Measurements from ENCODE around the gene TENM3. TPM values are rescaled to one million over a fixed set of nuclear protein-coding genes. Genes with fewer than 3 reads are reported as not detected.

The TENM3 gene
- polyA plus RNA-seq, 2 donors = 0.20 to 0.39 TPM

DNA sequence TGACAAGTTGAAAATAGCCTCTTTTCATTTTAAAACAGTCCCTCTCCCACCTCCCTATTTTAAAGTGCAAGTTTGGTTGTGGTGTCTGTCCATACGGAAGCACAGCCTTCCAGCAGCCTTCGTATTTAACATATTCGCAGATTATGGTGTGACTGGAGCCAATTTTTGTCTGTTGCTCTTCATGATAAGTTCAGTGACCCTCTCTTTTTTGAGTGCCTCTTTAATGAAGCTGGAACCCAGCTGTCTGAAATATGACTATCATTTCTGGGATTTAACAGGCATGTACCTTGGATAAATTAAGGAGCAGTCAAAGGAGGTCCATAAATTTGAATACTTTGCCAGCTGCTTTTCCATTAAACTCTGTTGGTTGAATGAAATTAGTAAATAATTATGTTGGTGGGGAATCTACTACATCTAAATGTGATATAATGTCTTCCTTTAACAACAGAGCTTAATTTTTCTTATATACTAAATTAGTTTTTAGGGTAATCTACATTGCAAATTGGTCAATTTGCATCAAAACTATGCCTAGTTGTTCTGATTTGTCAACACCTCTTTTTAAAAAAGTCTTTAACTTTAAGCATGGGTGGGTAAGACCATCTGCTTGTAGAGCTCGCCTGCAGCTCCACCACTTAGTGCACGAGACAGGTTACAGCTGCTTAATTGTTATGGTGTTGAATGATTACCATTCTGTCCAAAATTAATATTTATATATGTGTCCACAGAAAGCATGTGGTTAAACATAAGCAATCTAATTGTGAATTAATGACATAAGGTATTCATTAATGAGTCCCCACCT lies 457.4 kb downstream of the TENM3 start:
- no peaks in the 10 kb centered on the region for H3K9me3 ChIP-seq (ENCODE audit: control insufficient read depth in 2 of 2, insufficient read depth in 1 of 2, low read depth in 1 of 2, low read length in 1 of 2)
- H3K4me3 ChIP-seq (ENCODE audit: low read depth in 1 of 2, low read length in 2 of 2) = no peak overlapping the region
- H3K36me3 ChIP-seq (ENCODE audit: control insufficient read depth in 2 of 2, insufficient read depth in 2 of 2, low read length in 1 of 2) = no peaks in the 10 kb centered on the region
- peaks cover 0 to 2% of the 10 kb centered on the region in 2 donors for H3K27me3 ChIP-seq (ENCODE audit: control insufficient read depth in 1 of 2, insufficient read depth in 2 of 2, low read length in 2 of 2)
- no peak overlapping the region for H3K27ac ChIP-seq (ENCODE audit: low read depth in 2 of 2, low read length in 1 of 2)
- 84 to 87% methylated on average over 5 of the region's 5 CpGs for WGBS, 2 donors
- no peaks in the 10 kb centered on the region for H3K4me1 ChIP-seq (ENCODE audit: control insufficient read depth in 2 of 2, insufficient read depth in 2 of 2, low read length in 1 of 2)

DNA sequence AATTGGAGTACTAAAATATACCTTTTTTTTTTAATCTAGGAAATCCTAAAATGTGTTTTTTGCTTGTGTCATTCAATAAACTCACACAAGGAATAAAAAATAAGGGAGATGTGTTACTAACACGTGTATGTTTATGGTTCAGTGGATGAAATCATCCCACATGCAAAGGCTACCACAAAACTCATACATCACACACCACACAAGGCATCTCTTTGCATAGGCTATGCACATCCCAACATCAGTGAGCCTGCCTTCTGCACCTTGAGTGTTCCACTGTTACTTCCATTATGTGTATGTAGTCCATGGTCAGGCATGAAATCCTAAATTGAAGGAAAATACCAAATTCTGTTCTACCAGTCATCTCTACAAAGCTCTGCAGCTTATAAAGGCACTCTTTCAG lies 460.9 kb downstream of the TENM3 start:
- H3K27ac ChIP-seq (ENCODE audit: low read depth in 2 of 2, low read length in 1 of 2) = no peak overlapping the region
- no peaks in the 10 kb centered on the region for H3K36me3 ChIP-seq (ENCODE audit: control insufficient read depth in 2 of 2, insufficient read depth in 2 of 2, low read length in 1 of 2)
- no peaks in the 10 kb centered on the region for H3K9me3 ChIP-seq (ENCODE audit: control insufficient read depth in 2 of 2, insufficient read depth in 1 of 2, low read depth in 1 of 2, low read length in 1 of 2)
- H3K4me3 ChIP-seq (ENCODE audit: low read depth in 1 of 2, low read length in 2 of 2) = no peak overlapping the region
- WGBS, 2 donors = 49 to 67% methylated on average over 1 of the region's 1 CpG
- peaks cover 0 to 2% of the 10 kb centered on the region in 2 donors for H3K27me3 ChIP-seq (ENCODE audit: control insufficient read depth in 1 of 2, insufficient read depth in 2 of 2, low read length in 2 of 2)
- no peaks in the 10 kb centered on the region for H3K4me1 ChIP-seq (ENCODE audit: control insufficient read depth in 2 of 2, insufficient read depth in 2 of 2, low read length in 1 of 2)

DNA sequence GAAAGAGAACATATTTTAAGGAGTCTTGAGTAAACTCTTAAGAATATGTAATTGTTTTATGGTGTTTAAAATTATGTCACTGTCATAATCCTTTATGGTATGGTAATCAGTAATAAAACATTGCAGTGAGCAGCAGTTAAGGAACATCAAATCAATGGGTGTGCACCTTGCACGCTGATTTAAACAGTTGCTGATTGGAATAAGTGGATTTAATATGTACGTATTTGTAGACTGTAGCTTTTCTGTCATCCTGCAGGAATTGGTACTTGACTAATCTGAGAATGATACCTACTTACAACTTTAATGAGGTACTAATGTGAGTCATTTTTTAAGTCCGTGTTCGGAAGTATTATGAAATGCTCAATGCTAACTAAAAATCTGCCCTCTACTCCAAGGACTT lies 461.7 kb downstream of the TENM3 start:
- WGBS, 2 donors = 89 to 95% methylated on average over 4 of the region's 4 CpGs
- Histone ChIP-seq H3K4me1 (ENCODE audit: control insufficient read depth in 2 of 2, insufficient read depth in 2 of 2, low read length in 1 of 2) (no peaks in the 10 kb centered on the region), H3K4me3 (ENCODE audit: low read depth in 1 of 2, low read length in 2 of 2) (no peak overlapping the region), H3K27ac (ENCODE audit: low read depth in 2 of 2, low read length in 1 of 2) (no peak overlapping the region), H3K36me3 (ENCODE audit: control insufficient read depth in 2 of 2, insufficient read depth in 2 of 2, low read length in 1 of 2) (no peaks in the 10 kb centered on the region), H3K9me3 (ENCODE audit: control insufficient read depth in 2 of 2, insufficient read depth in 1 of 2, low read depth in 1 of 2, low read length in 1 of 2) (no peaks in the 10 kb centered on the region), H3K27me3 (ENCODE audit: control insufficient read depth in 1 of 2, insufficient read depth in 2 of 2, low read length in 2 of 2) (peaks cover 0 to 2% of the 10 kb centered on the region in 2 donors)

DNA sequence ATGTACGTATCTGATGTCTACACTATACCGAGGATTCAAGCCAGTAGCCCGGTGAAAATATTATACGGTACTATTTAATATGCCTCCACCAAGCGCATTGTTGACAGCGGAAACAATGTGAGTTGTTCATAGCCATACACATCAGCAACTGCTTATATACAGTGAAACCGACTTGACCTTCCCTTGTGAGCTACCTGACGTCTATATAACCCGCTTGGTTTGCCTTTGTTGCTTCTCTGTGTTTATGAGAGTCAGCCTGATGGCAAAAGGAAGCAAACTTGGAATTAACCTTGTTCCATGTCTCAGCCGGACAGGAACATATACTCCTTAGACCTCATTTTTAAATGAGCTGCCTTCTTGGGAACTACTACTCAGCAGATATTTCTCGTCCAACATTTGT lies 462.2 kb downstream of the TENM3 start:
- H3K27ac ChIP-seq (ENCODE audit: low read depth in 2 of 2, low read length in 1 of 2) = no peak overlapping the region
- peaks cover 0 to 2% of the 10 kb centered on the region in 2 donors for H3K27me3 ChIP-seq (ENCODE audit: control insufficient read depth in 1 of 2, insufficient read depth in 2 of 2, low read length in 2 of 2)
- no peaks in the 10 kb centered on the region for H3K9me3 ChIP-seq (ENCODE audit: control insufficient read depth in 2 of 2, insufficient read depth in 1 of 2, low read depth in 1 of 2, low read length in 1 of 2)
- no peak overlapping the region for H3K4me3 ChIP-seq (ENCODE audit: low read depth in 1 of 2, low read length in 2 of 2)
- WGBS, 2 donors = 91 to 95% methylated on average over 11 of the region's 11 CpGs
- H3K36me3 ChIP-seq (ENCODE audit: control insufficient read depth in 2 of 2, insufficient read depth in 2 of 2, low read length in 1 of 2) = no peaks in the 10 kb centered on the region
- no peaks in the 10 kb centered on the region for H3K4me1 ChIP-seq (ENCODE audit: control insufficient read depth in 2 of 2, insufficient read depth in 2 of 2, low read length in 1 of 2)

DNA sequence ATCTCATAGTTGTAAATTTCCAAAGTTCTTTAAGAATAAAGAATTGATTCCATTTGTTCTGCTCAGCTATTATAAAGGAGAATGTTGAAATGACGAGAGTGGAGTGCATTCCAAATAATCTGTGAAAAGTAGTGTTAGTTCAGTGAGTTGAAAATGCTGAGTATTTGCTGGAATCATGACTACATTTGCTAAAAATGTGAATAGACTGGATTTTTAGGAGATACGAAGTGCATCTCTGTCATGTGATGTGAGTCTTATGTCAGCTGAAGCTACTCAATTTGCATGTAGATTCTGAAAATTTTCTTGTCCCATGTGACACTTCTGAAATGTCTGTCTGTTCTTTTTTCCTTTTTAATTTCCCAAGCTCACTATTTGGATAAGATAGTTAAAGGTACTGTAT lies 468.0 kb downstream of the TENM3 start:
- WGBS, 2 donors = 65 to 80% methylated on average over 2 of the region's 2 CpGs
- H3K4me3 ChIP-seq (ENCODE audit: low read depth in 1 of 2, low read length in 2 of 2) = no peak overlapping the region
- H3K27ac ChIP-seq (ENCODE audit: low read depth in 2 of 2, low read length in 1 of 2) = no peak overlapping the region
- H3K4me1 ChIP-seq (ENCODE audit: control insufficient read depth in 2 of 2, insufficient read depth in 2 of 2, low read length in 1 of 2) = no peaks in the 10 kb centered on the region
- no peaks in the 10 kb centered on the region for H3K9me3 ChIP-seq (ENCODE audit: control insufficient read depth in 2 of 2, insufficient read depth in 1 of 2, low read depth in 1 of 2, low read length in 1 of 2)
- H3K36me3 ChIP-seq (ENCODE audit: control insufficient read depth in 2 of 2, insufficient read depth in 2 of 2, low read length in 1 of 2) = no peaks in the 10 kb centered on the region
- no peaks in the 10 kb centered on the region for H3K27me3 ChIP-seq (ENCODE audit: control insufficient read depth in 1 of 2, insufficient read depth in 2 of 2, low read length in 2 of 2)

DNA sequence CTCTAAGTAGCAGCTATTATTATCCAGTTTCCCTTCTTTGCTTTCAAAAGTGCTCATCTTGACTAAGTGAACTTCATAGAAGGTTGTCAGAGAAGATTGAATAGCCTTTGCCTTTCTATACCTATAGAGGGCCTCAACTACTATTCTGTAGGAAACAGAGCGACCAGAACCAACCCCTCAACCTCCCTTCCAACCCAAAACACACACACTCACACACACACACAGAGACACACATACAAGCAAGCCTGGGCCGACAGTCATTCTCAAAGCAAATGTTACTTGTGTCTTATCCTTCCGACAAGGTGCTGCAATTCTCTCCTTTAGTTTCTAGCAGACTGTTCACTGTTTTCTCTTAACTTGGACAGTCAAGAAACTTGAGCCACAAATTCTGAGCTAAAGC lies 472.3 kb downstream of the TENM3 start:
- Histone ChIP-seq H3K4me1 (ENCODE audit: control insufficient read depth in 2 of 2, insufficient read depth in 2 of 2, low read length in 1 of 2) (no peaks in the 10 kb centered on the region), H3K4me3 (ENCODE audit: low read depth in 1 of 2, low read length in 2 of 2) (no peak overlapping the region), H3K9me3 (ENCODE audit: control insufficient read depth in 2 of 2, insufficient read depth in 1 of 2, low read depth in 1 of 2, low read length in 1 of 2) (no peaks in the 10 kb centered on the region), H3K27ac (ENCODE audit: low read depth in 2 of 2, low read length in 1 of 2) (no peak overlapping the region), H3K36me3 (ENCODE audit: control insufficient read depth in 2 of 2, insufficient read depth in 2 of 2, low read length in 1 of 2) (no peaks in the 10 kb centered on the region), H3K27me3 (ENCODE audit: control insufficient read depth in 1 of 2, insufficient read depth in 2 of 2, low read length in 2 of 2) (no peaks in the 10 kb centered on the region)
- 86 to 90% methylated on average over 3 of the region's 3 CpGs for WGBS, 2 donors

DNA sequence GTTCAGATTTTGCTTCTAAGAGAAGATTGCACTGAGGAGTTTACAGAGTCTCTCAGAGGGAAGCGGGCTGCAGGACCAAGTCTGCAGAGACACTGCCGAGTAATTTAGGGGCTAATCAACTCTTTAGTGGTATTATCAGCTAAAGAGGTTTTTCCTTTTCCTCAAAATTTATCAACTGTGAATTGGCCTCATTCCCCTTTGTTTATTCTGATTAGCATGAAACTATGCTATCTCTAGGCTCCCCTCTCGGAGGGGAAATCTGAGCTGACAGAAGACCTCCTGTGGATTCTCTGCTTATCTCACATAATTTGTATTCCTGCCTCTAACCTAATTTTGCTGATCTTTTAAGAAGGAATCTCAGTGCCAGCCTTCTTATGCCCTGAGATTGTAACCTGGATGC lies 473.0 kb downstream of the TENM3 start:
- no peak overlapping the region for H3K27ac ChIP-seq (ENCODE audit: low read depth in 2 of 2, low read length in 1 of 2)
- 78 to 80% methylated on average over 3 of the region's 3 CpGs for WGBS, 2 donors
- H3K4me1 ChIP-seq (ENCODE audit: control insufficient read depth in 2 of 2, insufficient read depth in 2 of 2, low read length in 1 of 2) = no peaks in the 10 kb centered on the region
- no peaks in the 10 kb centered on the region for H3K27me3 ChIP-seq (ENCODE audit: control insufficient read depth in 1 of 2, insufficient read depth in 2 of 2, low read length in 2 of 2)
- no peaks in the 10 kb centered on the region for H3K9me3 ChIP-seq (ENCODE audit: control insufficient read depth in 2 of 2, insufficient read depth in 1 of 2, low read depth in 1 of 2, low read length in 1 of 2)
- H3K4me3 ChIP-seq (ENCODE audit: low read depth in 1 of 2, low read length in 2 of 2) = no peak overlapping the region
- H3K36me3 ChIP-seq (ENCODE audit: control insufficient read depth in 2 of 2, insufficient read depth in 2 of 2, low read length in 1 of 2) = no peaks in the 10 kb centered on the region

DNA sequence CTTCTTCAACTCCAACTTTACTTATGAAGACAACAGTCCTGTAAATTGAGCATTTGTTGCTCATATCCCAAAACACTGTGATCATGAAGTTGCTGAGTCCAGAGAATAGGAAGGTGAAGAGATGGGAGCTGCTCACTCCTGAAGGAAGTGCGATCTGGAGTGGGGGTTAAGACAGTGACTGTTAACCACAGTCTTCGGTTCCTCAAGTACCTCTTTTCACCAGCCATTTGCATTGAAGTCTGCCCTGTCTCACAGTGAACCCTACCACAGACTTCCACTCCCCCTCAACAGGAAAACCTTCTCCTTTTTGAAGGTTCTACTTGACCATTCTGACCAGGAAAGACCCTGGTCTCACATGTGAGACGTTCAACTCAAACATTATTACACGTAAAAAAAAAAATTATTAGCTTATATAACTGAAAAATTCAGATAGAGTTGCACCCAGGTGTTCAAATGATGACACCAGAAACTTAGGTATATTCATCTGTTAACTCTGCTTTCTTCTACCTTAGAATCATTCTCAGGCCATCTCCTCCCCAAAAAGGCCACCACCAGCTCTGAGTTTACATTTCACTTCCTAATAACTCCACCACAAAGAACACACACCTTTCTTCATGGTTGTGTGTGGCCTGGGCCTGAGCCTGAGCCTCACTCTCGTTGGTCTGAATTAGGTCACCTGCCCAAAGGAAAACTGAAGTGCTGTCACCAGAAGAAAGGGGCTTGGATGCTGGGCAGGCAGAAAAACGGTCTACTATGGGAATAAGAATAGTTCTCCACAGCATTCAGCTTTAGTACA lies 474.8 kb downstream of the TENM3 start:
- H3K4me3 ChIP-seq (ENCODE audit: low read depth in 1 of 2, low read length in 2 of 2) = no peak overlapping the region
- WGBS, 2 donors = 78 to 83% methylated on average over 6 of the region's 6 CpGs

DNA sequence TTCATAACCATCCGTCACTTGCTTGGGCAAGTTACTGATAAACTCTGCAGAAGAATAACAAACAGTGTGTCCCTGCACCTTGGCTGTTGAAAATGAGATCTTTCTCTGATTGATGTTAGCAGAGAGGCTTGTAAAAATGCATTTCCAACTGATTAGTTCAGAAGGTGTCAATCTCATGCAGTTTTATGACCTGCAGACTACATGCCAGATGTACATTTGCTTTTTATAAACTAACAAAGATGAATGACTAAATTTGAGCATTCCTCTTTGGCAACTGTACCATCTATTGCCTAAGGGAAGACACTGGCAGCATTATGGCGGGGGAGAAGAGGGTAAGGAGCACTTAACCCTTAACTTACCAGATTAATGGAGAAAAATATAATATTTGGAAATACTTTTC lies 481.2 kb downstream of the TENM3 start:
- Histone ChIP-seq H3K4me3 (ENCODE audit: low read depth in 1 of 2, low read length in 2 of 2) (no peak overlapping the region), H3K4me1 (ENCODE audit: control insufficient read depth in 2 of 2, insufficient read depth in 2 of 2, low read length in 1 of 2) (no peaks in the 10 kb centered on the region), H3K36me3 (ENCODE audit: control insufficient read depth in 2 of 2, insufficient read depth in 2 of 2, low read length in 1 of 2) (no peaks in the 10 kb centered on the region), H3K9me3 (ENCODE audit: control insufficient read depth in 2 of 2, insufficient read depth in 1 of 2, low read depth in 1 of 2, low read length in 1 of 2) (no peaks in the 10 kb centered on the region), H3K27me3 (ENCODE audit: control insufficient read depth in 1 of 2, insufficient read depth in 2 of 2, low read length in 2 of 2) (no peaks in the 10 kb centered on the region), H3K27ac (ENCODE audit: low read depth in 2 of 2, low read length in 1 of 2) (no peak overlapping the region)
- 29 to 41% methylated on average over 2 of the region's 2 CpGs for WGBS, 2 donors

More for the DNA sequence above, 474.8 kb downstream of the TENM3 start:
- no peaks in the 10 kb centered on the region for H3K27me3 ChIP-seq (ENCODE audit: control insufficient read depth in 1 of 2, insufficient read depth in 2 of 2, low read length in 2 of 2)
- no peak overlapping the region for H3K27ac ChIP-seq (ENCODE audit: low read depth in 2 of 2, low read length in 1 of 2)
- no peaks in the 10 kb centered on the region for H3K4me1 ChIP-seq (ENCODE audit: control insufficient read depth in 2 of 2, insufficient read depth in 2 of 2, low read length in 1 of 2)
- H3K36me3 ChIP-seq (ENCODE audit: control insufficient read depth in 2 of 2, insufficient read depth in 2 of 2, low read length in 1 of 2) = no peaks in the 10 kb centered on the region
- H3K9me3 ChIP-seq (ENCODE audit: control insufficient read depth in 2 of 2, insufficient read depth in 1 of 2, low read depth in 1 of 2, low read length in 1 of 2) = no peaks in the 10 kb centered on the region
